HepG2 (cell line): ENCODE data around the gene EEF1AKMT1. TPM values are rescaled to one million over a fixed set of nuclear protein-coding genes. Genes with fewer than 3 reads are reported as not detected.

Source experiments
- ATAC-seq: fragments of 200-7000 bp; cut with Tn5 transposase; 3 replicates; pipeline ENCODE4 v1.9.1; 2020; ENCODE audit warnings: mild to moderate bottlenecking, moderate library complexity
- BruUV-seq: library from RNA; stranded (reverse); fragments of 400-500 nt; replicated peaks from 2 replicates; lab custom pipeline; 2021; lab: Mats Ljungman, UMichigan
- CTCF ChIA-PET: fragments of 300-600 bp; formaldehyde crosslinking; extraction: SDS; loops from one replicate; lab custom pipeline; 2021; ENCODE audit warnings: low total read pairs, inconsistent platforms, low intra/inter-chr PET ratio; lab: Yijun Ruan, JAX
- POLR2A ChIA-PET: fragments of 350-600 bp; sonication (Branson Sonifier 250); formaldehyde crosslinking; loops from one replicate; lab custom pipeline; 2020; ENCODE audit warnings: antibody characterized with exemption, inconsistent platforms; lab: Yijun Ruan, JAX
- DNase-seq: peaks from one replicate; pipeline ENCODE4 v3.0.0-alpha.2; 2015; ENCODE audit warnings: low spot score
- FAIRE-seq: peaks from 3 replicates; lab custom pipeline; 2011; peaks lifted over from hg19 to GRCh38; lab: Jason Lieb, UNC
- H2AFZ ChIP-seq: one replicate; pipeline ENCODE4 v1.6.1; 2011; ENCODE audit warnings: low read length, inconsistent platforms
- H3K27ac ChIP-seq: fragments of 300-600 bp; 3 replicates; pipeline ENCODE4 v1.8.0; 2011; ENCODE audit warnings: mixed run types, mild to moderate bottlenecking, mixed read lengths, low read length, inconsistent platforms; ENCODE audit not compliant: insufficient read depth; ENCODE audit errors: extremely low read length
- H3K27me3 ChIP-seq, 2 experiments: fragments of 200-600 bp in 1 of 2; 2 replicates in 1 of 2; 3 replicates in 1 of 2; pipeline versions ENCODE4 v1.6.0 to v1.8.0; 2011; ENCODE audit warnings: low read length in 2 of 2, mild to moderate bottlenecking in 2 of 2, moderate library complexity in 2 of 2, inconsistent platforms in 1 of 2; ENCODE audit not compliant: insufficient read depth in 2 of 2, control insufficient read depth in 1 of 2
- H3K36me3 ChIP-seq, 2 experiments: fragments of 200-600 bp in 1 of 2; replicated peaks in 1 of 2; 2 replicates in 1 of 2; 3 replicates in 1 of 2; pipeline versions ENCODE4 v1.5.1 to v1.8.0; 2011; ENCODE audit warnings: low read length in 2 of 2, inconsistent platforms in 1 of 2; ENCODE audit not compliant: insufficient read depth in 2 of 2, control insufficient read depth in 1 of 2
- H3K4me1 ChIP-seq: 2 replicates; pipeline ENCODE4 v1.5.1; 2012; ENCODE audit warnings: low read length, inconsistent platforms; ENCODE audit not compliant: insufficient read depth
- H3K4me2 ChIP-seq: 2 replicates; pipeline ENCODE4 v1.6.0; 2011; ENCODE audit warnings: low read depth, low read length, inconsistent platforms
- H3K4me3 ChIP-seq, 3 experiments: fragments of 200-600 bp in 1 of 3; sonication (generic), shearing (Covaris generic) in 1 of 3; replicated peaks in 1 of 3; 2 replicates each; pipeline ENCODE4 v1.5.1; 2011 to 2016; ENCODE audit warnings: low read length in 3 of 3, inconsistent platforms in 2 of 3, low read depth in 2 of 3, mild to moderate bottlenecking in 2 of 3, control low read depth in 1 of 3, mixed read lengths in 1 of 3; ENCODE audit not compliant: insufficient read depth in 1 of 3
- H3K79me2 ChIP-seq: one replicate; pipeline ENCODE4 v1.6.1; 2011; ENCODE audit warnings: low read length, inconsistent platforms; ENCODE audit not compliant: insufficient read depth
- H3K9ac ChIP-seq: 2 replicates; pipeline ENCODE4 v1.6.0; 2011; ENCODE audit warnings: mild to moderate bottlenecking, low read depth, low read length, inconsistent platforms; ENCODE audit not compliant: insufficient read depth
- H3K9me3 ChIP-seq: 2 replicates; pipeline ENCODE4 v1.5.1; 2012; ENCODE audit warnings: mild to moderate bottlenecking, low read length
- H4K20me1 ChIP-seq: 2 replicates; pipeline ENCODE4 v1.6.0; 2011; ENCODE audit warnings: inconsistent platforms, mild to moderate bottlenecking, low read length, moderate library complexity; ENCODE audit not compliant: insufficient read depth
- ATF5 ChIP-seq: sonication (generic); formaldehyde crosslinking; IDR thresholded peaks from 2 replicates; pipeline ENCODE4 v1.4.0; 2020; ENCODE audit warnings: mild to moderate bottlenecking, low read depth, missing genetic modification reagents
- ELF3 ChIP-seq: IDR thresholded peaks from 2 replicates; pipeline ENCODE4 v1.6.1; 2016; ENCODE audit warnings: missing genetic modification reagents, missing compliant biosample characterization
- GZF1 ChIP-seq: sonication (generic); formaldehyde crosslinking; IDR thresholded peaks from 2 replicates; pipeline ENCODE4 v1.5.1; 2020; ENCODE audit warnings: mild to moderate bottlenecking, missing genetic modification reagents
- HMGXB4 ChIP-seq, 2 experiments: sonication (generic) in 1 of 2; formaldehyde crosslinking in 1 of 2; IDR thresholded peaks; 2 replicates each; pipeline versions ENCODE4 v1.4.0 to v1.6.1; 2018 to 2020; ENCODE audit warnings: missing genetic modification reagents in 2 of 2, borderline replicate concordance in 1 of 2, low read depth in 1 of 2, mild to moderate bottlenecking in 1 of 2, missing biosample characterization in 1 of 2
- JDP2 ChIP-seq: sonication (generic); formaldehyde crosslinking; IDR thresholded peaks from 2 replicates; pipeline ENCODE4 v1.8.1; 2022; ENCODE audit warnings: missing genetic modification reagents, borderline replicate concordance
- KDM5B ChIP-seq: sonication (generic); formaldehyde crosslinking; IDR thresholded peaks from 2 replicates; pipeline ENCODE4 v1.4.0; 2020; ENCODE audit warnings: missing genetic modification reagents, mild to moderate bottlenecking, borderline replicate concordance
- MNT ChIP-seq: fragments of 450-650 bp; IDR thresholded peaks from 2 replicates; pipeline ENCODE4 v1.6.1; 2016
- NAIF1 ChIP-seq: sonication (generic); formaldehyde crosslinking; IDR thresholded peaks from 2 replicates; pipeline ENCODE4 v1.5.0; 2020; ENCODE audit warnings: mild to moderate bottlenecking, missing genetic modification reagents, borderline replicate concordance
- SMAD9 ChIP-seq: sonication (generic); formaldehyde crosslinking; IDR thresholded peaks from 2 replicates; pipeline ENCODE4 v1.5.1; 2020; ENCODE audit warnings: mild to moderate bottlenecking, missing genetic modification reagents
- SNAI1 ChIP-seq: sonication (generic); formaldehyde crosslinking; IDR thresholded peaks from 2 replicates; pipeline ENCODE4 v1.5.0; 2020; ENCODE audit warnings: mild to moderate bottlenecking, missing genetic modification reagents, borderline replicate concordance
- ZNF276 ChIP-seq: sonication (generic); formaldehyde crosslinking; IDR thresholded peaks from 2 replicates; pipeline ENCODE4 v1.4.0; 2020; ENCODE audit warnings: mild to moderate bottlenecking, low read depth, missing genetic modification reagents
- ZNF615 ChIP-seq: sonication (generic); formaldehyde crosslinking; IDR thresholded peaks from 2 replicates; pipeline ENCODE4 v1.5.0; 2020; ENCODE audit warnings: mild to moderate bottlenecking, missing genetic modification reagents, borderline replicate concordance
- ZNF670 ChIP-seq: sonication (generic); formaldehyde crosslinking; IDR thresholded peaks from 2 replicates; pipeline ENCODE4 v1.8.0; 2022; ENCODE audit warnings: mild to moderate bottlenecking, missing genetic modification reagents, borderline replicate concordance
- ZNF7 ChIP-seq: IDR thresholded peaks from 2 replicates; pipeline ENCODE4 v1.6.1; 2016; ENCODE audit warnings: missing biosample characterization, missing genetic modification reagents
- ZSCAN22 ChIP-seq: sonication (generic); formaldehyde crosslinking; IDR thresholded peaks from 2 replicates; pipeline ENCODE4 v1.4.0; 2020; ENCODE audit warnings: mild to moderate bottlenecking, missing genetic modification reagents
- WGBS: methylation state at CpG from one replicate; pipeline ENCODE4 v1.1.6; 2017; ENCODE audit warnings: low lambda C conversion rate; 5-methylcytosine and 5-hydroxymethylcytosine counted together
- in situ Hi-C: cut with HindIII; loops from 2 replicates; pipeline ENCODE4 v1.10.0; 2017; ENCODE audit warnings: low pct_unique_long_range_greater_than_20kb; ENCODE audit not compliant: extremely low pct_ligation_motif_present
- intact Hi-C: fragments of 100-400 bp; cut with micrococcal nuclease; formaldehyde crosslinking; loops from one replicate; pipeline ENCODE4 v1.10.0; 2022; ENCODE audit not compliant: unreplicated experiment
- polyA plus RNA-seq, 8 experiments: library from polyadenylated mRNA; depleted of rRNA in 3 of 8; stranded (reverse) in 7 of 8; unstranded in 1 of 8; fragments of >200 nt; fragmentation: Illumina TruSeq in 4 of 8; extraction: Trizol in 4 of 8; gene quantifications; 2 replicates each; pipeline versions ENCODE4 v1.2.1 to v1.2.3, GENCODE V29; 2011 to 2016; ENCODE audit warnings: low read depth in 4 of 8, missing spikeins in 1 of 8, mixed read lengths in 1 of 8; ENCODE audit not compliant: insufficient read depth in 1 of 8
- total RNA-seq, 5 experiments: library from RNA; depleted of rRNA; stranded (reverse); fragments of >200 nt; fragmentation: Illumina TruSeq; extraction: Trizol; gene quantifications; 2 replicates each; pipeline ENCODE4 v1.2.3, GENCODE V29; 2016; ENCODE audit warnings: low read depth in 1 of 5

The EEF1AKMT1 gene
- total and polyA plus RNA-seq, 2 of the 13 experiments (the other 11 are each of a cell fraction or from before 2014, with no cell fraction given) = 6.0 to 16.1 TPM

- Histone ChIP-seq H4K20me1 (no peaks in the 10 kb centered on the region), H3K79me2 (no peaks in the 10 kb centered on the region), H3K36me3 (no peaks in the 10 kb centered on the region), H3K4me2 (no peak overlapping the region), H3K4me3 (no peak overlapping the region), H2AFZ (no peak overlapping the region), H3K4me1 (peaks cover 40% of the 10 kb centered on the region), H3K9me3 (no peaks in the 10 kb centered on the region), H3K9ac (no peak overlapping the region), H3K27ac (no peak overlapping the region), H3K27me3 (no peaks in the 10 kb centered on the region; a peak in 1 of 5 replicates)
- no peak for DNase-seq
- ChIA-PET CTCF (no interaction called here), POLR2A (no interaction called here)
- in situ Hi-C loops (no loop called here), intact Hi-C loops (no loop called here)
- ATAC-seq = no peak
- BruUV-seq = no TSS peak
- FAIRE-seq = no peak
- 89% methylated on average over 12 of the region's 12 CpGs for WGBS
- no peak for TF ChIP-seq SNAI1 (CRISPR knock-in tag)
- TF ChIP-seq ZNF615 (CRISPR knock-in tag) = no peak
- no peak for TF ChIP-seq ATF5
- no peak for TF ChIP-seq ZNF7 (CRISPR knock-in tag)
- TF ChIP-seq SMAD9 = no peak
- no peak for TF ChIP-seq ZSCAN22 (CRISPR knock-in tag)
- no peak for TF ChIP-seq GZF1 (CRISPR knock-in tag)
- no peak for TF ChIP-seq ZNF276 (CRISPR knock-in tag)
- TF ChIP-seq JDP2 (CRISPR knock-in tag) = no peak
- no peak for TF ChIP-seq NAIF1 (CRISPR knock-in tag)
- no peak for TF ChIP-seq HMGXB4 (CRISPR knock-in tag; IDR thresholded peaks at IDR 0.05; ENCODE audit: borderline replicate concordance in 1 of 2, low read depth in 1 of 2)
- no peak for TF ChIP-seq MNT
- TF ChIP-seq ELF3 = no peak
- TF ChIP-seq KDM5B = no peak
- no peak for TF ChIP-seq ZNF670
Observed at GRCh38 chr13:20718958-20719566, 54.7 kb downstream of the EEF1AKMT1 start.
